HepG2 (cell line): ENCODE data around the gene NFILZ. TPM values are rescaled to one million over a fixed set of nuclear protein-coding genes. Genes with fewer than 3 reads are reported as not detected.

Experiments used
- ATAC-seq: fragments of 200-7000 bp; cut with Tn5 transposase; 3 replicates; pipeline ENCODE4 v1.9.1; 2020; ENCODE audit warnings: mild to moderate bottlenecking, moderate library complexity
- BruUV-seq: library from RNA; stranded (reverse); fragments of 400-500 nt; replicated peaks from 2 replicates; lab custom pipeline; 2021; lab: Mats Ljungman, UMichigan
- CTCF ChIA-PET: fragments of 300-600 bp; formaldehyde crosslinking; extraction: SDS; loops from one replicate; lab custom pipeline; 2021; ENCODE audit warnings: low total read pairs, inconsistent platforms, low intra/inter-chr PET ratio; lab: Yijun Ruan, JAX
- POLR2A ChIA-PET: fragments of 350-600 bp; sonication (Branson Sonifier 250); formaldehyde crosslinking; loops from one replicate; lab custom pipeline; 2020; ENCODE audit warnings: antibody characterized with exemption, inconsistent platforms; lab: Yijun Ruan, JAX
- DNase-seq: peaks from one replicate; pipeline ENCODE4 v3.0.0-alpha.2; 2015; ENCODE audit warnings: low spot score
- FAIRE-seq: peaks from 3 replicates; lab custom pipeline; 2011; peaks lifted over from hg19 to GRCh38; lab: Jason Lieb, UNC
- H2AFZ ChIP-seq: one replicate; pipeline ENCODE4 v1.6.1; 2011; ENCODE audit warnings: low read length, inconsistent platforms
- H3K27ac ChIP-seq: fragments of 300-600 bp; 3 replicates; pipeline ENCODE4 v1.8.0; 2011; ENCODE audit warnings: mixed run types, mild to moderate bottlenecking, mixed read lengths, low read length, inconsistent platforms; ENCODE audit not compliant: insufficient read depth; ENCODE audit errors: extremely low read length
- H3K27me3 ChIP-seq, 2 experiments: fragments of 200-600 bp in 1 of 2; 2 replicates in 1 of 2; 3 replicates in 1 of 2; pipeline versions ENCODE4 v1.6.0 to v1.8.0; 2011; ENCODE audit warnings: low read length in 2 of 2, mild to moderate bottlenecking in 2 of 2, moderate library complexity in 2 of 2, inconsistent platforms in 1 of 2; ENCODE audit not compliant: insufficient read depth in 2 of 2, control insufficient read depth in 1 of 2
- H3K36me3 ChIP-seq, 2 experiments: fragments of 200-600 bp in 1 of 2; replicated peaks in 1 of 2; 2 replicates in 1 of 2; 3 replicates in 1 of 2; pipeline versions ENCODE4 v1.5.1 to v1.8.0; 2011; ENCODE audit warnings: low read length in 2 of 2, inconsistent platforms in 1 of 2; ENCODE audit not compliant: insufficient read depth in 2 of 2, control insufficient read depth in 1 of 2
- H3K4me1 ChIP-seq: 2 replicates; pipeline ENCODE4 v1.5.1; 2012; ENCODE audit warnings: low read length, inconsistent platforms; ENCODE audit not compliant: insufficient read depth
- H3K4me2 ChIP-seq: 2 replicates; pipeline ENCODE4 v1.6.0; 2011; ENCODE audit warnings: low read depth, low read length, inconsistent platforms
- H3K4me3 ChIP-seq, 3 experiments: fragments of 200-600 bp in 1 of 3; sonication (generic), shearing (Covaris generic) in 1 of 3; replicated peaks in 1 of 3; 2 replicates each; pipeline ENCODE4 v1.5.1; 2011 to 2016; ENCODE audit warnings: low read length in 3 of 3, inconsistent platforms in 2 of 3, low read depth in 2 of 3, mild to moderate bottlenecking in 2 of 3, control low read depth in 1 of 3, mixed read lengths in 1 of 3; ENCODE audit not compliant: insufficient read depth in 1 of 3
- H3K79me2 ChIP-seq: one replicate; pipeline ENCODE4 v1.6.1; 2011; ENCODE audit warnings: low read length, inconsistent platforms; ENCODE audit not compliant: insufficient read depth
- H3K9ac ChIP-seq: 2 replicates; pipeline ENCODE4 v1.6.0; 2011; ENCODE audit warnings: mild to moderate bottlenecking, low read depth, low read length, inconsistent platforms; ENCODE audit not compliant: insufficient read depth
- H3K9me3 ChIP-seq: 2 replicates; pipeline ENCODE4 v1.5.1; 2012; ENCODE audit warnings: mild to moderate bottlenecking, low read length
- H4K20me1 ChIP-seq: 2 replicates; pipeline ENCODE4 v1.6.0; 2011; ENCODE audit warnings: inconsistent platforms, mild to moderate bottlenecking, low read length, moderate library complexity; ENCODE audit not compliant: insufficient read depth
- AKAP8 ChIP-seq: sonication (generic); formaldehyde crosslinking; IDR thresholded peaks from 2 replicates; pipeline ENCODE4 v1.5.1; 2020; ENCODE audit warnings: mild to moderate bottlenecking, missing genetic modification reagents
- CBX5 ChIP-seq: sonication (generic); formaldehyde crosslinking; IDR thresholded peaks from 2 replicates; pipeline ENCODE4 v1.4.0; 2020; ENCODE audit warnings: missing genetic modification reagents, borderline replicate concordance
- ELF4 ChIP-seq: sonication (generic); formaldehyde crosslinking; IDR thresholded peaks from 2 replicates; pipeline ENCODE4 v1.5.0; 2020; ENCODE audit warnings: missing genetic modification reagents, mild to moderate bottlenecking, moderate library complexity, borderline replicate concordance
- ISX ChIP-seq: sonication (generic); formaldehyde crosslinking; conservative IDR thresholded peaks from 2 replicates; pipeline ENCODE4 v1.5.0; 2020; ENCODE audit warnings: missing genetic modification reagents
- MBD4 ChIP-seq: IDR thresholded peaks from 2 replicates; pipeline ENCODE4 v1.6.1; 2012; ENCODE audit warnings: low read length, inconsistent platforms, borderline replicate concordance
- POGZ ChIP-seq: sonication (generic); formaldehyde crosslinking; IDR thresholded peaks from 2 replicates; pipeline ENCODE4 v1.4.0; 2020; ENCODE audit warnings: mild to moderate bottlenecking, missing genetic modification reagents
- RFX1 ChIP-seq: fragments of 450-650 bp; IDR thresholded peaks from 2 replicates; pipeline ENCODE4 v1.6.1; 2017
- YY1 ChIP-seq: IDR thresholded peaks from 2 replicates; pipeline ENCODE4 v1.6.1; 2011; ENCODE audit warnings: low read length, low read depth, moderate library complexity, mild to moderate bottlenecking; ENCODE audit not compliant: insufficient read depth, insufficient replicate concordance
- ZFY ChIP-seq: sonication (generic); formaldehyde crosslinking; IDR thresholded peaks from 2 replicates; pipeline ENCODE4 v1.4.0; 2020; ENCODE audit warnings: missing genetic modification reagents
- ZKSCAN5 ChIP-seq: sonication (generic); formaldehyde crosslinking; IDR thresholded peaks from 2 replicates; pipeline ENCODE4 v1.5.1; 2020; ENCODE audit warnings: mild to moderate bottlenecking, missing genetic modification reagents
- ZNF746 ChIP-seq: sonication (generic); formaldehyde crosslinking; IDR thresholded peaks from 2 replicates; pipeline ENCODE4 v1.8.0; 2022; ENCODE audit warnings: mild to moderate bottlenecking, missing genetic modification reagents
- WGBS: methylation state at CpG from one replicate; pipeline ENCODE4 v1.1.6; 2017; ENCODE audit warnings: low lambda C conversion rate; 5-methylcytosine and 5-hydroxymethylcytosine counted together
- in situ Hi-C: cut with HindIII; loops from 2 replicates; pipeline ENCODE4 v1.10.0; 2017; ENCODE audit warnings: low pct_unique_long_range_greater_than_20kb; ENCODE audit not compliant: extremely low pct_ligation_motif_present
- intact Hi-C: fragments of 100-400 bp; cut with micrococcal nuclease; formaldehyde crosslinking; loops from one replicate; pipeline ENCODE4 v1.10.0; 2022; ENCODE audit not compliant: unreplicated experiment
- polyA plus RNA-seq, 8 experiments: library from polyadenylated mRNA; depleted of rRNA in 3 of 8; stranded (reverse) in 7 of 8; unstranded in 1 of 8; fragments of >200 nt; fragmentation: Illumina TruSeq in 4 of 8; extraction: Trizol in 4 of 8; gene quantifications; 2 replicates each; pipeline versions ENCODE4 v1.2.1 to v1.2.3, GENCODE V29; 2011 to 2016; ENCODE audit warnings: low read depth in 4 of 8, missing spikeins in 1 of 8, mixed read lengths in 1 of 8; ENCODE audit not compliant: insufficient read depth in 1 of 8
- total RNA-seq, 5 experiments: library from RNA; depleted of rRNA; stranded (reverse); fragments of >200 nt; fragmentation: Illumina TruSeq; extraction: Trizol; gene quantifications; 2 replicates each; pipeline ENCODE4 v1.2.3, GENCODE V29; 2016; ENCODE audit warnings: low read depth in 1 of 5
- TF ChIP-seq, protein P1 (sequence below): sonication (generic); formaldehyde crosslinking; IDR thresholded peaks from 2 replicates; pipeline ENCODE4 v1.5.1; 2020; ENCODE audit warnings: missing genetic modification reagents, mild to moderate bottlenecking, borderline replicate concordance
- TF ChIP-seq, protein P2 (sequence below): sonication (generic); formaldehyde crosslinking; IDR thresholded peaks from 2 replicates; pipeline ENCODE4 v1.4.0; 2020; ENCODE audit warnings: missing genetic modification reagents
- TF ChIP-seq, protein P3 (sequence below): IDR thresholded peaks from 2 replicates; pipeline ENCODE4 v1.6.1; 2018; ENCODE audit warnings: missing genetic modification reagents

NFILZ gene
- total and polyA plus RNA-seq, 2 of the 13 experiments (the other 11 are each of a cell fraction or from before 2014, with no cell fraction given): not detected

DNA sequence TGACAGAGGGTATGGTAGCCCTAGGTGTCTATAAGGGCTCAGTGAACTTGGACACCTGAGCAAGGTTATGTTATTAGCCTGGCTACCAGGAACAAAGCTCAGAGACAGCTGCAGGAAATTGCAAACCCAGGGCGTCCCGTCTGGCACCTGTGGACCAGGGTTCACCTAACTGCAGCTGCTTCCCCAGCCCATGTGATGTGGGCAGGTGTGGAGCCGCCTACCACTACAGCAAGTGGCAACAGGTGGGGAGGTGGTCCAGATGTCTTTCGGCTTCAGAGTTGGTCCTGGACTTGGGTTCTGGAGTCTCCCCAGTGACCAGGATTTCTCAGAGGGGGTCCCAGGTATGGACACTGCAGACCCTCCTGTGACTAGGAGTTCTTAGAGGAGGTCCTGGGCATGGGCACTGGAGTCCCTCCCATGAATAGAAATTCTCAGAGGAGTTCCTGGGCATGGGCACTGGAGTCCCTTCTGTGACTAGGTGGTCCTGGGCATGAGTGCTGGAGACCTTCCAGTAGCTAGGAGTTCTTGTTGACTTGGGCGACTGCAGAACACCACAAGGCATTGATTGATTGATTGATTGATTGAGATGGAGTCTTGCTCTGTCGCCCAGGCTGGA, 43.0 kb downstream of the NFILZ start:
- H2AFZ ChIP-seq: no peak overlapping the region
- no peak for DNase-seq
- ChIA-PET POLR2A (no interaction called here), CTCF (no interaction called here)
- no peak overlapping the region for H3K4me3 ChIP-seq
- H4K20me1 ChIP-seq: no peaks in the 10 kb centered on the region
- 0 out of 5 replicates have a peak, but pooled peaks cover 0 to 3% of the 10 kb centered on the region in 2 experiments for H3K27me3 ChIP-seq
- peaks cover 7% of the 10 kb centered on the region; the same call in 1 of the 2 replicates for H3K9me3 ChIP-seq
- no peak for TF ChIP-seq RFX1
- no peak for ATAC-seq
- H3K4me1 ChIP-seq: no peaks in the 10 kb centered on the region
- no peaks in the 10 kb centered on the region for H3K79me2 ChIP-seq
- no peak overlapping the region for H3K27ac ChIP-seq
- in situ Hi-C loops (loop anchor here (25.0 kb wide), 1 partner anchor 414 kb away; the partner anchor contains the start of gene OR1M1), intact Hi-C loops (no loop called here)
- no peak for FAIRE-seq
- no TSS peak for BruUV-seq
- no peak overlapping the region for H3K9ac ChIP-seq
- no peak overlapping the region for H3K4me2 ChIP-seq
- WGBS: 7% methylated on average over 5 of the region's 6 CpGs
- no peaks in the 10 kb centered on the region for H3K36me3 ChIP-seq

DNA sequence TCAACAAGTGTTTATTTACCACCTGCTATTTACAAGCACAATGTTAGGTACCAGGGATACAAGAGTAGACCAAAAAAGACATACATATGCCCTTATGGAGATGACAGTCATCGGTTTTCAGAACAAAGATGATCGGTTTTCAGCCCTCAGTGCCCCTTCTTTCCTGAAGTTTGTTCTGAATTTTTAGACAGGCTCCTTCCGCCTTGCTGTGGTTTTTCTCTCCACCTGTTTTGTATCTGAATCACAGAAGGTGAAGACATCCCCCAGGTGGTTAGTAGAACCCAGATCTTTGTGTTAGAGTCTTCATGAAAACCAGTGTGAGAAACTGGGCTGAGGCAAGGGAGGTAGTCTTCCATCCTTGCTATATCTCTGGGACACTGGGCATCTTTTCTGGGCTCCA, 44.6 kb downstream of the NFILZ start:
- Histone ChIP-seq H3K4me2 (no peak overlapping the region), H3K36me3 (no peaks in the 10 kb centered on the region), H3K4me3 (no peak overlapping the region), H2AFZ (no peak overlapping the region), H4K20me1 (no peaks in the 10 kb centered on the region), H3K9me3 (peaks cover 7% of the 10 kb centered on the region; the same call in 1 of the 2 replicates), H3K4me1 (no peaks in the 10 kb centered on the region), H3K27me3 (0 out of 5 replicates have a peak, but pooled peaks cover 0 to 3% of the 10 kb centered on the region in 2 experiments), H3K79me2 (no peaks in the 10 kb centered on the region), H3K27ac (no peak overlapping the region), H3K9ac (no peak overlapping the region)
- in situ Hi-C loops: no loop called here
- DNase-seq: no peak
- intact Hi-C loops: no loop called here
- no TSS peak for BruUV-seq
- no peak for ATAC-seq
- WGBS: 7% methylated on average over 3 of the region's 3 CpGs
- CTCF ChIA-PET: no interaction called here
- POLR2A ChIA-PET: no interaction called here
- FAIRE-seq: no peak
- TF ChIP-seq, protein P1, sequence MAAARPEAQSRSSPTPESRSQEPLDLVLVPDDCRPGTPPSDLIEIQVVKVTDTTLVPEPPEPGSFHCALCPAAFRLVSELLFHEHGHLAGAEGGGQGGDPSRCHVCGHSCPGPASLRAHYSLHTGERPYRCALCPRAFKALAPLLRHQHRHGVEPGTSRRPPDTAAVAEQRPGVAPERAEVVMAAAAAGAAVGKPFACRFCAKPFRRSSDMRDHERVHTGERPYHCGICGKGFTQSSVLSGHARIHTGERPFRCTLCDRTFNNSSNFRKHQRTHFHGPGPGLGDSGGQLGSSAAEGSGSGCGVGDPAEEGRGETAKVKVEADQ (CRISPR knock-in tag): no peak
- TF ChIP-seq ZFY (CRISPR knock-in tag) (no peak), AKAP8 (no peak), ISX (CRISPR knock-in tag) (no peak), CBX5 (CRISPR knock-in tag) (no peak), MBD4 (no peak), ZNF746 (CRISPR knock-in tag) (no peak), YY1 (no peak), ZKSCAN5 (no peak), ELF4 (CRISPR knock-in tag) (no peak), POGZ (CRISPR knock-in tag) (no peak)
- TF ChIP-seq, protein P2, sequence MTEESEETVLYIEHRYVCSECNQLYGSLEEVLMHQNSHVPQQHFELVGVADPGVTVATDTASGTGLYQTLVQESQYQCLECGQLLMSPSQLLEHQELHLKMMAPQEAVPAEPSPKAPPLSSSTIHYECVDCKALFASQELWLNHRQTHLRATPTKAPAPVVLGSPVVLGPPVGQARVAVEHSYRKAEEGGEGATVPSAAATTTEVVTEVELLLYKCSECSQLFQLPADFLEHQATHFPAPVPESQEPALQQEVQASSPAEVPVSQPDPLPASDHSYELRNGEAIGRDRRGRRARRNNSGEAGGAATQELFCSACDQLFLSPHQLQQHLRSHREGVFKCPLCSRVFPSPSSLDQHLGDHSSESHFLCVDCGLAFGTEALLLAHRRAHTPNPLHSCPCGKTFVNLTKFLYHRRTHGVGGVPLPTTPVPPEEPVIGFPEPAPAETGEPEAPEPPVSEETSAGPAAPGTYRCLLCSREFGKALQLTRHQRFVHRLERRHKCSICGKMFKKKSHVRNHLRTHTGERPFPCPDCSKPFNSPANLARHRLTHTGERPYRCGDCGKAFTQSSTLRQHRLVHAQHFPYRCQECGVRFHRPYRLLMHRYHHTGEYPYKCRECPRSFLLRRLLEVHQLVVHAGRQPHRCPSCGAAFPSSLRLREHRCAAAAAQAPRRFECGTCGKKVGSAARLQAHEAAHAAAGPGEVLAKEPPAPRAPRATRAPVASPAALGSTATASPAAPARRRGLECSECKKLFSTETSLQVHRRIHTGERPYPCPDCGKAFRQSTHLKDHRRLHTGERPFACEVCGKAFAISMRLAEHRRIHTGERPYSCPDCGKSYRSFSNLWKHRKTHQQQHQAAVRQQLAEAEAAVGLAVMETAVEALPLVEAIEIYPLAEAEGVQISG: no peak
- TF ChIP-seq, protein P3, sequence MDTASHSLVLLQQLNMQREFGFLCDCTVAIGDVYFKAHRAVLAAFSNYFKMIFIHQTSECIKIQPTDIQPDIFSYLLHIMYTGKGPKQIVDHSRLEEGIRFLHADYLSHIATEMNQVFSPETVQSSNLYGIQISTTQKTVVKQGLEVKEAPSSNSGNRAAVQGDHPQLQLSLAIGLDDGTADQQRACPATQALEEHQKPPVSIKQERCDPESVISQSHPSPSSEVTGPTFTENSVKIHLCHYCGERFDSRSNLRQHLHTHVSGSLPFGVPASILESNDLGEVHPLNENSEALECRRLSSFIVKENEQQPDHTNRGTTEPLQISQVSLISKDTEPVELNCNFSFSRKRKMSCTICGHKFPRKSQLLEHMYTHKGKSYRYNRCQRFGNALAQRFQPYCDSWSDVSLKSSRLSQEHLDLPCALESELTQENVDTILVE: no peak
